GM21381 (cell line): Measurements from ENCODE around the gene CHCHD3.
"Not testable (repeated sequence)": the region's sequence is repeated elsewhere in the genome, so short reads cannot be mapped to it uniquely, and the experiment has no call there.

ENCODE experiments used
- ATAC-seq: cut with Tn5 transposase; IDR thresholded peaks from one replicate; pipeline ENCODE4 v1.9.1; 2021; ENCODE audit warnings: mild to moderate bottlenecking, moderate library complexity; ENCODE audit not compliant: unreplicated experiment

CHCHD3 gene

DNA sequence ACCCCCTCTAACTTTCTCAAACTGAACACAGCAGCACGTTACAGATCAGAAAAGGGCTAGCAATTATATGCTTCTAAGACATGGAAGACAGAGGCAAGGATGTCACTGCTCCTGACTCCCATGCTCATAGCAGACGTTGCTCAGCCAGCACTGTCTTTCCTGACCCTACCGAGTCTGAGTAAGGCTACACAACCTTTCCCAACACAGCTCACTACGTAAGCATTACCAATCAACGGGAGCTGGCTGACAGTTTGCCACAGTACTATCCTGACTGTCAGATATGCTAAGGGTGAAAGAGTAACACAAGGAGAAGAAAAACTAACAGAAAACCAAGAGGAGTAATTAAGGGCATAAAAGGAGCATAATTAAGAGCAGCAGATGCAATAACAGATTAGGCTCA is 171.2 kb downstream of the CHCHD3 start:
- ATAC-seq, result no peak

DNA sequence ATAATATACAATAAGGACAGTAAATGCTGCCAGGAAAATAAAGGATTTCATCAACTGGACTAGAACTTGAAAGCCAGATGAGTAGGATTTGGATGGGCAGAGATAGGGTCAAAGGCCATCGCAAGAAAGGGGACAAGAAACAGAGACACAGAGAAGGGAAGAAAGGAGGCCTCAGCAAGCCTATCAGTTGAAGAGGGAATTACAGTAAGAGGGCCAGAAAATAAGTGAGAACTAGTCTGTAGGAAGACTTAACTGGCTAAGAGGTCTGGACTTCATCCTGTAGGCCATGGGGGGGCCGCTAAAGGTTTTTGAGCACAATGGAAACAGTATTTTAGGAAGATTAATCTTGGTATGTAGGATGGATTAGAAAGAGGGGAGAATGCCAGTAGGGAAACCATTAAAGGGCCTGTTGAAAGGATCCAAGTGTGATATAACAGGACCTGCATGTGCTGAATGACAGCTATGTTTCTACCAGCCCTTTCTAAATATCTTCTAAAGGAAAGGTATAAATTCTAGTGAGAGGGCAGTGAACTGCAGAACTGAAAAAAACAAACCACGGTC is 174.4 kb downstream of the CHCHD3 start:
- no peak for ATAC-seq

DNA sequence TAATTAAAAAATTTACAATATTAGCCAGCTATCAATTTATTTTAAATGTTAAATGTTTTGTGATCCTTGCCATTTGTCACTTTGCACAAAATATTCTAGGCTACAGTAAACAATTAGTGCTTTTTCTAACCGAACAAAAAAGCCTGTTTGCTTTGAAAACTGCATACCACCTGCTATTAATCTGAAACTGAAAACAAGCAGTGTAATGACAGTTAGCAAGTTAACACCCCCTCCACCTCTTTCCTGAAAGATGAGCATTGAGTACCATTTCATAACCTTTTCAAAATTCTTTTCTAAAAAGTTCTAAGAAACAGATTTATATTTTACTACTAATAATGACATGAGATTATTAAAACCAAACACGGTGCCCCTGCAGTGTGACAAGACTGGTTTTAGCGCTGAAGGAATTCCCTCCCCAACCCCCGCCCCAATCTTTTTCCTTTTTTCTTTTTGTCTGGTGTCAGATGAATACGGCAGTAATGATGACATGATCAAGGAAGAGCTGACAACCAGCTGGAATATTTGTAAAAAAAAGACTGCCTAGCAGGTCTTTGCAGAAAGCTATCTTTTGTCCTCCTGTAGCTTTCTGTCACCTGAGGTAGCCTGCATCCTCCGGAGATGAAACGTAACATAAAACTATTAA is 175.6 kb downstream of the CHCHD3 start:
- ATAC-seq, result no peak

GRCh38 chr7:132905136-132905535 is 176.8 kb downstream of the CHCHD3 start:
- ATAC-seq, result not testable (repeated sequence)

DNA sequence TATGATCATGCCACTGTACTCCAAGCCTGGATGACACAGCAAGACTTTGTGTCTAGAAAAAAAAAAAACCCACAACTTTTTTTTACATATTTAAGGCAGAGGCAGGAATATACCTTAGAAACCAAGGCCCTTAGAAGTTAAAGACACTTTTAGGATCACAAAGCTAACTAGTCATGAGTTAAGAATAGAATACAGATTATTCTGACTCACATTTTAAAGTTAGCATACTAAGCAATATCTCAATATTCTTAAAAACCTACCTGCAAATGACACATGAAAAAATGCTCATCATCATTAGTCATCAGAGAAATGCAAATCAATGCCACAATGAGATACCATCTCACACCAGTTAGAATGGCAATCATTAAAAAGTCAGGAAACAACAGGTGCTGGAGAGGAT is 177.7 kb downstream of the CHCHD3 start:
- ATAC-seq, result no peak

- ATAC-seq, result not testable (repeated sequence)
These were observed 179.6 kb downstream of the CHCHD3 start for GRCh38 chr7:132902294-132902693.

DNA sequence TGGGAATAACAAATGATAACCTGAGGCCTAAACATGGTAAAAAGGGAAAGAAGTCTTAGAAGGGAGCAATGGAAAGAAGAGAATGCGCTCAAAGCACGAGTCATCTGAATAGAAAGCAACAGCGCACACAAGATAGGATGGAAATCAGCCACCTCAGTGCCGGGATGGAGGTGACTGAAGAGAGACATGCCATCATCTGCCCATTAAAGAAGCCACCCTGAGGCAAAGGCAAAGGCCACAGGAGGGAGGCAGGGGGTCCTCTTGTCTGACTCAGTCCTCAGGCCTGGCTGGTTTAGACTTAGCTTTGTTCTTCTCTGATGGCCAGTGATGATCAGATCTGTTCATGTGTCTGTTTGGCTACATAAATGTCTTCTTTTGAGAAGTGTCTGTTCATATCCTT is 180.6 kb downstream of the CHCHD3 start:
- no peak for ATAC-seq

GRCh38 chr7:132899833-132900232 is 182.1 kb downstream of the CHCHD3 start:
- ATAC-seq, result no peak

GRCh38 chr7:132898641-132899175 is 183.2 kb downstream of the CHCHD3 start:
- not testable (repeated sequence) for ATAC-seq

DNA sequence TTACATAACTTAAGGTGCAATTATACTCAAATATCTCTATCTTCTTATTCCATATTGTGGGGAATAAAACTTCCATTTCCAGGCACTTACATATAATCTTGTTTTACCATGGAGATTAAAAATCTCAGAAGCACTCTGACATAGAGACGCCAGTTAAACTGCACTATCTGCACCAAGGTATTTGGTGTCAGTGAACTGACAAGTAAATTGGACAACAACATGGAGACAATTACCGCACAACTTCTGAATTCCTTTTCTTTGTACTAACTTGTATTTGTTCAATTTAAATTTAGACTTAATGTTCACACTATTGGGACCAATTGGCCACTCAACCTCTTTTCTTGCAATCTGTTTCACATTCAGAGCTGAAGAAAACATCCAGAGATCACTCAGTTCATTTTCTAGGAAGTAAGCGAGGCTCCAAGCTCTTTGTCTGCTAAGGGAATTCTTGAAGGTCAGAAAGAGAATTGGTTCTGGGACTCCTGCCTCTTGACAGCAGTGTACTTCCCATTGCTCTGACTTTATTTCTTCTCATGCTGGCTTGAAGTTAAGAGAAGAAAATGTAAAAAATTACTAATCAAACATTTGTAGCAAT is 184.7 kb downstream of the CHCHD3 start:
- ATAC-seq, result no peak

- no peak for ATAC-seq
These were observed 186.7 kb downstream of the CHCHD3 start for GRCh38 chr7:132895231-132895630.

DNA sequence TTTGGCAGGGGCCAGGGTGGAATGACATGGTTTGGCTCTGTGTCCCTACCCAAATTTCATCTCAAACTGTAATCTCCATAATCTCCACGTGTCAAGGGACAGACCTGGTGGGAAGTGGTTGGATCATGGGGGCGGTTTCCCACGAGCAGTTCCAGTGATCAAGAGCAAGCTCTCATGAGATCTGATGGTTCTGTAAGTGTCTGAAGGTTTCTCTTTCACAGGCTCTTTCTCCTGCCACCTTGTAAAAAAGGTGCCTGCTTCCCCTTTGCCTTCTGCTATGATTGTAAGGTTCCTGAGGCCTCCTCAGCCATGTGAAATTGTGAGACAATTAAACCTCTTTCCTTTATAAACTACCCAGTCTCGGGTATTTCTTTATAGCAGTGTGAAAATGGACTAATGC is 188.3 kb downstream of the CHCHD3 start:
- no peak for ATAC-seq

GRCh38 chr7:132892744-132893143 is 189.1 kb downstream of the CHCHD3 start:
- not testable (repeated sequence) for ATAC-seq

DNA sequence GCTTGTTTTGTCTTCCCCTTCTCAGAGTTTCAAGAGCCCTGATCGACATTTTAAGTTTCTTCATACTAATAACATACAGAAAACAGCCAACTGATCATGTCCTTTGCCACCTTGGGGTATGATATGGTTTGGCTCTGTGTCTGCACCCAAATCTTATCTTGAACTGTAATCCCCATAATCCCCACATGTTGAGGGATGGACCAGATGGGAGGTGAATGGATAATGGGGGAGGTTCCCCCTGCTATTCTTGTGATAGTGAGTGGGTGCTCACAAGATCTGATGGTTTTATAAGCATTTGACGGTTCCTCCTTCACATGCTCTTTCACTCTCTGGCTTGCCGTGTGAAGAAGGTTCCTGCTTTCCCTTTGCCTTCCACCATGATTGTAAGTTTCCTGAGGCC is 190.3 kb downstream of the CHCHD3 start:
- ATAC-seq, result no peak

DNA sequence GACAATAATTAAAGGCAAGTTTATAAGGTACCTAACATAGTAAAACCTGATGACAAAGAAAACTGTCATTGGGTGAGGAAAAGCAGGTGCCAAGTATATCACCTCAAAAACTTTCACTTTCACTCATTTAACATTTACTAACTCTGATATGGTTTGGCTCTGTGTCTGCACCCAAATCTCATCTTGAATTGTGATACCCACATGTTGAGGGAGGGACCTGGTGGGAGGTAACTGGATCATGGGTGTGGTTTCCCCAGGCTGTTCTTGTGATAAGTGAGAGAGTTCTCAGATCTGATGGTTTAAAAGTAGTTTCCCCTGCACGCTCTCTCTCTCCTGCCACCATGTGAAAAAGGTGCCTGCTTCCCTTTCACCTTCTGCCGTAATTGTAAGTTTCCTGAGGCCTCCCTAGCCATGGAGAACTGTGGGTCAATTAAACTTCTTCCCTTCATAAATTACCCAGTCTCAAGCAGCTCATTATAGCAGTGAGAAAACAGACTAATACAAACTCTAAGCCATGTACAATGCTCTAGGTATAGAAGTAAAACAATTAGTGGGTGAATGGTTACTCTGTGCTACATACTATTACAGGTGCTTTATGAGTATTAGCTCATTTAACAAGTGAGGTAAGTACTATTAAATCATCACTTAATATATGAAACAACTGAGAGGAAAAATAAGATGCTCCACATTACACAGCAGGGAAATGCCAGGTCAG is 199.0 kb downstream of the CHCHD3 start:
- no peak for ATAC-seq

DNA sequence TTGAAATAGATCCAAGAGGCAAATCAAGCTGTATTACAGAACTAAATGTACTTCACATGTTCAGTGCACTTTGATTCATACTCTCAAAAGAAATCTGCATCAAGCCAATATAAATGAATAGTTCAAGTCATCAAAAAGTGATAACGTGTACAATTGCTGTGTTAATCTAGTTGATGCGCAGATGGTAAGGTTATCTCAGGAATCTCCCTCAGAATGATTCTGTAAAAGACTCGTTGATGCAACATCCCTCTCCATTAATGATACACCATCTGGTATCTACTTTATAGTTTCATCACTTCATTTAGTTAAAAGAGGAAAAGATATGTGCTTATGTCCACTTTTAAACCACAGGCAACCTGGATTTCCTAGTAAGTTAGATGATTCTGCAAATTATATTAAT is 200.6 kb downstream of the CHCHD3 start:
- no peak for ATAC-seq

GRCh38 chr7:132879579-132879978 is 202.3 kb downstream of the CHCHD3 start:
- no peak for ATAC-seq

- ATAC-seq, result no peak
These were observed 203.5 kb downstream of the CHCHD3 start for GRCh38 chr7:132878204-132878919.

- no peak for ATAC-seq
These were observed 204.3 kb downstream of the CHCHD3 start for GRCh38 chr7:132877573-132877972.

DNA sequence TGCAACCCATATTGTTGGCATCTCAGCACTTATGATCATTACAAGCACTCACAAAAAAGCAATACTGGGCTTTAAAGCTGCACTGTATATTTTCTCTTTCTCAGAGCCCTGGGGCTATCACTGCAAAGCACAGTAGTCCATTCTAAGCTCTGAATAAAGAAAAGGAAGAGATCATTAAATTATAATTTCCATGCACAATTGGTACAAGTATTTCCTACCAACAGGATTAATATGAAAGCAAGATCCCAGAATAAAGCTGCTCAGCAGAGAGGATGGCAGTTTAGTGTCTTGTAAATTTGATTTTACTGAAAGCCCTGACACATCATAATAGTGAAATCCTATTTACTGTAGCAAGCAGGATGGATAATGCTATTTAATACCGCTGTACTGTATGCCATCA is 205.3 kb downstream of the CHCHD3 start:
- no peak for ATAC-seq

DNA sequence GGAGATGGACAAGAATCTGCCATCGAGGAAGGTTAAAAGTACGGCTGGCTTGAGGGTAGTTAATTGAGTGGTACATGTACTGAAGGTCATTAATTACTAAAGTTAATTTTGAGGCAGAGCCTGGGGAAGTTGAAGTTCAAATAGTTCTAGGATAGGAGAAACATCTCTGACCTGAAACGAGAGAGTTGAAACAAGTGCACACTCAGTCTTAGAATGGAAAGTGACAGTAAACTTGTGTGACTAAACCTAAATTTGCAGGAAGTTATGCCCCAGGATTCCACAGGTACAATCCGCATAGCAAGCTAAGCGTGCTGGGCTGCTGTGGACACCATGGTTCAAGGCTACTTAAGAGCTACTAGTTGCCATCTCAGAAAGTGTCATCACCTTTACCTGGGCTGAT is 209.9 kb downstream of the CHCHD3 start:
- peak; percentile 53 for ATAC-seq
